Sigmoid colon (tissue), 7 donors: ENCODE measurements around the gene COIL. TPM values are rescaled to one million over a fixed set of nuclear protein-coding genes. Genes with fewer than 3 reads are reported as not detected.

ENCODE experiments used
- DNase-seq: peaks from one replicate; pipeline ENCODE4 v3.0.0-alpha.2; 2019
- H3K27ac ChIP-seq, 4 donors: fragments of 200-600 bp; sonication (generic); one replicate each; pipeline ENCODE4 v1.5.1; 2016 to 2019; ENCODE audit warnings: mild to moderate bottlenecking in 1 of 4
- H3K27me3 ChIP-seq, 3 donors: fragments of 200-600 bp; sonication (generic); one replicate each; pipeline ENCODE4 v1.5.1; 2019; ENCODE audit warnings: mild to moderate bottlenecking in 1 of 3
- H3K36me3 ChIP-seq, 4 donors: fragments of 200-600 bp; sonication (generic); one replicate each; pipeline ENCODE4 v1.5.1; 2016 to 2019
- H3K4me1 ChIP-seq, 4 donors: fragments of 200-600 bp; sonication (generic); one replicate each; pipeline ENCODE4 v1.5.1; 2017 to 2019
- H3K4me3 ChIP-seq, 4 donors: fragments of 200-600 bp; sonication (generic); one replicate each; pipeline ENCODE4 v1.5.1; 2017 to 2019; ENCODE audit warnings: mild to moderate bottlenecking in 2 of 4, moderate library complexity in 1 of 4
- H3K9me3 ChIP-seq, 4 donors: fragments of 200-600 bp in 3 of 4; sonication (generic) in 3 of 4; one replicate each; pipeline versions ENCODE4 v1.5.1 to v1.6.1; 2013 to 2019
- CTCF ChIP-seq, 4 experiments: fragments of 450-650 bp in 3 of 4; fragments of 200-600 bp in 1 of 4; IDR thresholded peaks; one replicate each; pipeline ENCODE4 v1.5.1; 2016 to 2019; ENCODE audit warnings: antibody characterized with exemption in 4 of 4, mild to moderate bottlenecking in 3 of 4, moderate library complexity in 2 of 4
- EP300 ChIP-seq, 4 donors: sonication (generic); formaldehyde crosslinking; IDR thresholded peaks; one replicate each; pipeline ENCODE4 v1.6.1; 2017; ENCODE audit warnings: antibody characterized with exemption in 4 of 4
- POLR2A ChIP-seq, 2 donors: fragments of 450-650 bp; IDR thresholded peaks; one replicate each; pipeline ENCODE4 v1.6.1; 2016; ENCODE audit warnings: antibody characterized with exemption in 2 of 2, mild to moderate bottlenecking in 2 of 2, moderate library complexity in 2 of 2
- POLR2AphosphoS5 ChIP-seq, 4 donors: sonication (generic); formaldehyde crosslinking; IDR thresholded peaks; one replicate each; pipeline ENCODE4 v1.6.1; 2017; ENCODE audit warnings: antibody characterized with exemption in 4 of 4
- WGBS, 2 donors: extraction: QIAGEN DNeasy Blood & Tissue Kit; methylation state at CpG; one replicate each; pipeline ENCODE4 v1.1.7; 2013; 5-methylcytosine and 5-hydroxymethylcytosine counted together
- intact Hi-C: fragments of 100-400 bp; cut with DNase I; formaldehyde crosslinking; loops from one replicate; pipeline ENCODE4 v1.15.1; 2023
- polyA plus RNA-seq, 3 donors: library from polyadenylated mRNA; stranded (reverse); fragments of 200-250 nt; gene quantifications; one replicate each; pipeline ENCODE4 v1.2.3, GENCODE V29; 2013
- total RNA-seq, 4 donors: library from RNA; depleted of rRNA; stranded (reverse); fragments of >200 nt; gene quantifications; one replicate each; pipeline ENCODE4 v1.1.0, GENCODE V29; 2016
- donor health status: healthy with polysubstance abuse.
- donor health status: Bipolar disorder and iron deficiency.
- donor health status: healthy.

COIL gene
- total and polyA plus RNA-seq, 7 donors = 8.3 to 15.1 (median 11.8) TPM

GRCh38 chr17:56933868-56934267 lies 27.0 kb downstream of the COIL start:
- WGBS, 2 donors = 91 to 97% methylated on average over 1 of the region's 1 CpG
- intact Hi-C loops = no loop called here
- TF ChIP-seq POLR2AphosphoS5 (IDR thresholded peaks at IDR 0.05) = no peak
- no peak for TF ChIP-seq EP300 (IDR thresholded peaks at IDR 0.05)
- no peak for TF ChIP-seq POLR2A (IDR thresholded peaks at IDR 0.05)
- TF ChIP-seq CTCF (IDR thresholded peaks at IDR 0.05) = no peak
- no peaks in the 10 kb centered on the region for H3K27me3 ChIP-seq
- no peak for DNase-seq
- no peaks in the 10 kb centered on the region for H3K4me1 ChIP-seq
- H3K4me3 ChIP-seq = no peak overlapping the region
- H3K27ac ChIP-seq = no peak overlapping the region
- H3K36me3 ChIP-seq = peaks cover 0 to 56% (median 18%) of the 10 kb centered on the region in 4 donors
- H3K9me3 ChIP-seq = no peaks in the 10 kb centered on the region

GRCh38 chr17:56933151-56933745 lies 27.6 kb downstream of the COIL start:
- Histone ChIP-seq H3K36me3 (peaks cover 0 to 50% (median 15%) of the 10 kb centered on the region in 4 donors), H3K27ac (no peak overlapping the region), H3K9me3 (no peaks in the 10 kb centered on the region), H3K4me1 (no peaks in the 10 kb centered on the region), H3K27me3 (no peaks in the 10 kb centered on the region), H3K4me3 (no peak overlapping the region)
- no peak for DNase-seq
- WGBS, 2 donors = 92 to 96% methylated on average over 8 of the region's 8 CpGs
- TF ChIP-seq POLR2A (IDR thresholded peaks at IDR 0.05) = no peak
- TF ChIP-seq EP300 (IDR thresholded peaks at IDR 0.05) = no peak
- no peak for TF ChIP-seq POLR2AphosphoS5 (IDR thresholded peaks at IDR 0.05)
- TF ChIP-seq CTCF (IDR thresholded peaks at IDR 0.05) = no peak
- intact Hi-C loops = no loop called here

- TF ChIP-seq POLR2A (IDR thresholded peaks at IDR 0.05) (no peak), POLR2AphosphoS5 (IDR thresholded peaks at IDR 0.05) (no peak), EP300 (IDR thresholded peaks at IDR 0.05) (no peak), CTCF (IDR thresholded peaks at IDR 0.05) (no peak)
- no peak overlapping the region for H3K27ac ChIP-seq
- no peaks in the 10 kb centered on the region for H3K27me3 ChIP-seq
- H3K4me3 ChIP-seq = no peak overlapping the region
- peaks cover 0 to 26% (median 1%) of the 10 kb centered on the region in 4 donors for H3K36me3 ChIP-seq
- no peaks in the 10 kb centered on the region for H3K4me1 ChIP-seq
- intact Hi-C loops = no loop called here
- WGBS, 2 donors = 91 to 95% methylated on average over 2 of the region's 2 CpGs
- H3K9me3 ChIP-seq = no peaks in the 10 kb centered on the region
- no peak for DNase-seq
These were observed 30.0 kb downstream of the COIL start for GRCh38 chr17:56930739-56931337.

GRCh38 chr17:56929362-56929969 lies 31.4 kb downstream of the COIL start:
- intact Hi-C loops = no loop called here
- TF ChIP-seq CTCF (IDR thresholded peaks at IDR 0.05) = no peak
- TF ChIP-seq EP300 (IDR thresholded peaks at IDR 0.05) = no peak
- no peak for TF ChIP-seq POLR2A (IDR thresholded peaks at IDR 0.05)
- TF ChIP-seq POLR2AphosphoS5 (IDR thresholded peaks at IDR 0.05) = no peak
- no peak overlapping the region for H3K4me3 ChIP-seq
- no peaks in the 10 kb centered on the region for H3K9me3 ChIP-seq
- no peak overlapping the region for H3K27ac ChIP-seq
- no peak for DNase-seq
- no peaks in the 10 kb centered on the region for H3K27me3 ChIP-seq
- peaks cover 0 to 13% (median 1%) of the 10 kb centered on the region in 4 donors for H3K36me3 ChIP-seq
- H3K4me1 ChIP-seq = no peaks in the 10 kb centered on the region
